Measurements from ENCODE around the gene NECAB3. TPM values are rescaled to one million over a fixed set of nuclear protein-coding genes. Genes with fewer than 3 reads are reported as not detected.

Gene NECAB3
- total and polyA plus RNA-seq, 2 of the 13 experiments (the other 11 are each of a cell fraction or from before 2014, with no cell fraction given): 61.5 to 65.5 TPM

- TF ChIP-seq MTA3 (CRISPR knock-in tag; IDR thresholded peaks at IDR 0.05): no peak
- peak; percentile 89 for TF ChIP-seq HES4 (CRISPR knock-in tag; IDR thresholded peaks at IDR 0.05; ENCODE audit: borderline replicate concordance)
- 0 out of 2 replicates have a peak, but pooled peaks have one; percentile 11 for TF ChIP-seq NFKBIZ (CRISPR knock-in tag; IDR thresholded peaks at IDR 0.05)
- TF ChIP-seq ZNF720 (CRISPR knock-in tag; IDR thresholded peaks at IDR 0.05): no peak
- 0 out of 2 replicates have a peak, but pooled peaks have one; percentile 54 for TF ChIP-seq ZNF512 (CRISPR knock-in tag; IDR thresholded peaks at IDR 0.05)
- TF ChIP-seq ZNF101 (CRISPR knock-in tag; IDR thresholded peaks at IDR 0.05; ENCODE audit: borderline replicate concordance, low read depth): no peak
- no peak for TF ChIP-seq ZNF33A (CRISPR knock-in tag; IDR thresholded peaks at IDR 0.05; ENCODE audit: borderline replicate concordance)
- TF ChIP-seq ASH2L (IDR thresholded peaks at IDR 0.05; ENCODE audit: insufficient read length, low read depth, low read length): peak; percentile 91
- peak; percentile 99; the same call in 1 of the 2 replicates for TF ChIP-seq THYN1 (CRISPR knock-in tag; IDR thresholded peaks at IDR 0.05; ENCODE audit: borderline replicate concordance, low read depth)
- TF ChIP-seq HIVEP1 (CRISPR knock-in tag; IDR thresholded peaks at IDR 0.05): peak; percentile 76
- no peak for TF ChIP-seq CBX2 (IDR thresholded peaks at IDR 0.05; ENCODE audit: low read depth, low read length)
- 0 out of 2 replicates have a peak, but pooled peaks have one; percentile 52 for TF ChIP-seq CBX2 (CRISPR knock-in tag; IDR thresholded peaks at IDR 0.05; ENCODE audit: low read depth)
- TF ChIP-seq ZNF180 (CRISPR knock-in tag; IDR thresholded peaks at IDR 0.05; ENCODE audit: borderline replicate concordance, low read depth): no peak
- no peak for TF ChIP-seq ZNF12 (CRISPR knock-in tag; IDR thresholded peaks at IDR 0.05)
- TF ChIP-seq ZNF383 (CRISPR knock-in tag; IDR thresholded peaks at IDR 0.05; ENCODE audit: borderline replicate concordance): 0 out of 2 replicates have a peak, but pooled peaks have one; percentile 8
- peak; percentile 94 for TF ChIP-seq ZNF563 (CRISPR knock-in tag; IDR thresholded peaks at IDR 0.05)
- no peak; the same call in 1 of the 2 replicates for TF ChIP-seq JUNB (CRISPR knock-in tag; IDR thresholded peaks at IDR 0.05; ENCODE audit: borderline replicate concordance)
- TF ChIP-seq TFDP1 (CRISPR knock-in tag; IDR thresholded peaks at IDR 0.05; ENCODE audit: borderline replicate concordance): peak; percentile 87
- peak; percentile 96 for TF ChIP-seq ZNF501 (CRISPR knock-in tag; IDR thresholded peaks at IDR 0.05)
- no peak for TF ChIP-seq ZNF24 (IDR thresholded peaks at IDR 0.05)
- peak; percentile 82 for TF ChIP-seq JARID2 (CRISPR knock-in tag; IDR thresholded peaks at IDR 0.05; ENCODE audit: insufficient replicate concordance)
- TF ChIP-seq, protein P1, sequence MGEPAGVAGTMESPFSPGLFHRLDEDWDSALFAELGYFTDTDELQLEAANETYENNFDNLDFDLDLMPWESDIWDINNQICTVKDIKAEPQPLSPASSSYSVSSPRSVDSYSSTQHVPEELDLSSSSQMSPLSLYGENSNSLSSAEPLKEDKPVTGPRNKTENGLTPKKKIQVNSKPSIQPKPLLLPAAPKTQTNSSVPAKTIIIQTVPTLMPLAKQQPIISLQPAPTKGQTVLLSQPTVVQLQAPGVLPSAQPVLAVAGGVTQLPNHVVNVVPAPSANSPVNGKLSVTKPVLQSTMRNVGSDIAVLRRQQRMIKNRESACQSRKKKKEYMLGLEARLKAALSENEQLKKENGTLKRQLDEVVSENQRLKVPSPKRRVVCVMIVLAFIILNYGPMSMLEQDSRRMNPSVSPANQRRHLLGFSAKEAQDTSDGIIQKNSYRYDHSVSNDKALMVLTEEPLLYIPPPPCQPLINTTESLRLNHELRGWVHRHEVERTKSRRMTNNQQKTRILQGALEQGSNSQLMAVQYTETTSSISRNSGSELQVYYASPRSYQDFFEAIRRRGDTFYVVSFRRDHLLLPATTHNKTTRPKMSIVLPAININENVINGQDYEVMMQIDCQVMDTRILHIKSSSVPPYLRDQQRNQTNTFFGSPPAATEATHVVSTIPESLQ (CRISPR knock-in tag; conservative IDR thresholded peaks at IDR 0.05): no peak
- peak; percentile 88; the same call in 1 of the 2 replicates for TF ChIP-seq ZNF230 (CRISPR knock-in tag; IDR thresholded peaks at IDR 0.05)
- 0 out of 2 replicates have a peak, but pooled peaks have one; percentile 76 for TF ChIP-seq ZNF660 (CRISPR knock-in tag; IDR thresholded peaks at IDR 0.05; ENCODE audit: borderline replicate concordance, low read depth)
Measured at GRCh38 chr20:33663161-33664084, 10.8 kb downstream of the NECAB3 start (continued).
